ENCODE data around the gene ZNF423. TPM values are rescaled to one million over a fixed set of nuclear protein-coding genes. Genes with fewer than 3 reads are reported as not detected.

ZNF423 gene
- total and polyA plus RNA-seq, 2 donors, result 0.52 to 1.6 TPM

DNA sequence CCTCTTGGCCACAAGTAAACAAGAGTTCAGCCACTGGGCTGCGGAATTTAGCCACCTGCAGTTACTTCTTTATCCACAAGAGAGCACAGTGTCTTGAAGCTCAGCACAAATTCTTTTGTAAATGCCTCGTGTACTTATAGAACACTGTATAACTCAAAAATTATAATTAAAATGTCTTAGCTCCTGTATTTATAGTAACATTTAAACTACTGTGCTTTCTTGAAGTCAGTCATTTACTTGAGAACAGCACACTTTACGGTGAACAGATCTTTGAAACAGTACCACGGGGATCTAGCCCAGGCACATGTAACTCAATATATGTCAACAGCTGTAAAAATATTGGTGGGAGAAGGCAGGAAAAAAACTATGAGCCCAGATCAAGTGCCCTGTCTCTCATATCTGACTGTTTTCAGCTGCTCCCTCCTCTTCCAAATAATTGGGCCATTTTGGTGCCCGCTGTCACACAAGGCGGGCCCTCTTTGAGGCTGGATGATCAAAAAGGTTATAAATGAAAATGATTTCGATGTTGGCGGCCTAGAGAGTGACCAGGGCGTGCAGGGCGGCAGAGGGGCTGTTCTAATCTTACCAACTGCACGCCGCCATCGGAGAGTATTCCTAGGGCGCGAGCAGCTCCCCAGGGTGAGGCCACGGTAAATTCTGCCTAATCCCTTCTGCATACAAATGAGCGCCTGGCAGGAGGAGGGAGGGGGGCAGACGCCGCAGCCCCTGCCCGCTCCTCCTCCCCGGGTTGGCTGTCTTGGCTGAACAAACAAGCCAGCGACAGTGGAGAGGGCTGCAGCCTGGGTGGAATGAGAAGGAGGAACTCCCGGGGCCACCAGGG, 299.1 kb downstream of the ZNF423 start:
- Histone ChIP-seq H3K27me3 (ENCODE audit: control insufficient read depth in 2 of 2, insufficient read depth in 1 of 2, low read length in 1 of 2) (no peaks in the 10 kb centered on the region), H3K36me3 (ENCODE audit: control insufficient read depth in 2 of 2, insufficient read depth in 2 of 2, low read length in 1 of 2) (no peaks in the 10 kb centered on the region), H3K4me1 (ENCODE audit: control insufficient read depth in 2 of 2, insufficient read depth in 2 of 2, low read length in 2 of 2) (peaks cover 3 to 18% of the 10 kb centered on the region in 2 donors), H3K27ac (ENCODE audit: low read depth in 1 of 2, low read length in 1 of 2) (no peak overlapping the region), H3K9me3 (ENCODE audit: control insufficient read depth in 2 of 2, insufficient read depth in 1 of 2, low read length in 1 of 2) (no peaks in the 10 kb centered on the region), H3K4me3 (ENCODE audit: low read length in 2 of 2) (no peak overlapping the region)
- 89% methylated on average over 23 of the region's 23 CpGs for whole genome bisulfite sequencing
- DNase-seq (ENCODE audit: low read depth in 6 of 9, low spot score in 9 of 9), result peak in 1 of 9 donors; percentile 40

DNA sequence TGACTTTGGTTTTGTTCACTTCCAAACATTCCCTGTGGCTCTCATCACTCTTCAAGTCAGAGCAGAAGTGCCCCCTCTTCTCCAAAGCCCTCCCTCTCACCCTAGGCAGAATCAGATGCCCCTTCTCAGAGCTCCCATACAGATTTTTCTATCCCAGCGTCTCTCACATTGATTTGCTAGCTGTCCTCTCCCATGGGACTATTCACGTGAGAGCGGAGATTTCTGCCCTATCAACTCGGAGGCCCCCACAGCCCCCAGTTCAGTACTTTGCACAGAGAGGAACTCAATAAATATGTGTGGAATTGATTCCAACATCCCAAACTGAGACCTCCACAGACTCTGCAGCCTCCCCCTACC, 299.7 kb downstream of the ZNF423 start:
- WGBS, result 94% methylated on average over 4 of the region's 4 CpGs
- no peak for DNase-seq (ENCODE audit: low read depth in 6 of 9, low spot score in 9 of 9)
- Histone ChIP-seq H3K27me3 (ENCODE audit: control insufficient read depth in 2 of 2, insufficient read depth in 1 of 2, low read length in 1 of 2) (no peaks in the 10 kb centered on the region), H3K4me3 (ENCODE audit: low read length in 2 of 2) (no peak overlapping the region), H3K9me3 (ENCODE audit: control insufficient read depth in 2 of 2, insufficient read depth in 1 of 2, low read length in 1 of 2) (no peaks in the 10 kb centered on the region), H3K27ac (ENCODE audit: low read depth in 1 of 2, low read length in 1 of 2) (no peak overlapping the region), H3K36me3 (ENCODE audit: control insufficient read depth in 2 of 2, insufficient read depth in 2 of 2, low read length in 1 of 2) (no peaks in the 10 kb centered on the region), H3K4me1 (ENCODE audit: control insufficient read depth in 2 of 2, insufficient read depth in 2 of 2, low read length in 2 of 2) (peaks cover 3 to 21% of the 10 kb centered on the region in 2 donors)

DNA sequence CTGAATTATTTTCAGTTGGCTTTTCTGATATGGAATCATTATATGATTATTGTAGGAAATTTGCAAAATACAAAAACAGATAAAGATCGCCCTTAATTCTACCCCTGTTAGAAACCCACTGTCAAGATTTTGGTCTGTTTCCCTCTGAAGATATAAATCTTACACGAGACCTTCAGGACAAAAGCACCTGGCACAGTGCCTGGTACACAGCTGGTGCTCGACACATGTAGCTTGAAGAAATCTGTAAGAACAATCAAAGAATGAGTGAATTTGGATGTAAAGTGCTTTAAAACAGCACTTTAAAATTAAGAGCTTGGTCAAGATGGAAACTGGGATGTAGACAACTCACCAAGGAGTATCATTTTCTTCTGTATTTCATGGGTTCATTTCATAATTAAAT, 301.2 kb downstream of the ZNF423 start:
- Histone ChIP-seq H3K4me3 (ENCODE audit: low read length in 2 of 2) (no peak overlapping the region), H3K36me3 (ENCODE audit: control insufficient read depth in 2 of 2, insufficient read depth in 2 of 2, low read length in 1 of 2) (no peaks in the 10 kb centered on the region), H3K27ac (ENCODE audit: low read depth in 1 of 2, low read length in 1 of 2) (no peak overlapping the region), H3K4me1 (ENCODE audit: control insufficient read depth in 2 of 2, insufficient read depth in 2 of 2, low read length in 2 of 2) (peaks cover 3 to 26% of the 10 kb centered on the region in 2 donors), H3K27me3 (ENCODE audit: control insufficient read depth in 2 of 2, insufficient read depth in 1 of 2, low read length in 1 of 2) (no peaks in the 10 kb centered on the region), H3K9me3 (ENCODE audit: control insufficient read depth in 2 of 2, insufficient read depth in 1 of 2, low read length in 1 of 2) (no peaks in the 10 kb centered on the region)
- DNase-seq (ENCODE audit: low read depth in 6 of 9, low spot score in 9 of 9), result peak in 2 of 9 donors; percentile 29 to 61
- WGBS, result 26% methylated on average over 3 of the region's 3 CpGs

DNA sequence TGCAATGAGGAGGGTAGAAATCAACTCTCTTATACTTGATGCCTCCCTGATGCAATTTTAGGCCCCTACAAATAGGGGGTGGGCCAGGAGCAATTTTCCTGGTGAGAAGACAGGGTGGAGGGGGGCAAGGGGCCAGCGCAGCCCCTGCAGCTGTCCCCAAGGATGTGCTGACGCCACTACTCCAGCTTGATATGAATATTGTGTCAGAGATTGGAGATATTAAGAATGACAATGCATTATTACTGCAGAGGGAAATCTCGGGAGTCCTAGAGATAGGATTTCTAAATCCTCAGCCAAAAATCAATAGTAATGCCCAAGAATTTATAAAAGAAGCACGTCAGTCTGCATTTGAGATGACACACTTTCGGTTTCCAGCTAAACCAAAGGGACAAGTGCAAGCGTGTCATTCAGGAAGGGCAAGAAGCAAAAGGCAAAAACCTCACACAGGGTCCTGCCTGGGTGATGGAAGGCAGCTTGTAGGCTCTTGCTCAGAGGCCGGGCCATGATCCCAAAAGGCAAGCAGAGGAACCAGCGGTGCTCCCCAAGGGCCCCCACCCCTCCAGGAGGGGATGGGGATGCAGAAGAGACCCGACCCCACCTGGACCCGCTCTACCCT, 303.5 kb downstream of the ZNF423 start:
- peak in 1 of 9 donors; percentile 42 for DNase-seq (ENCODE audit: low read depth in 6 of 9, low spot score in 9 of 9)
- H3K36me3 ChIP-seq (ENCODE audit: control insufficient read depth in 2 of 2, insufficient read depth in 2 of 2, low read length in 1 of 2), result no peaks in the 10 kb centered on the region
- 81% methylated on average over 10 of the region's 10 CpGs for WGBS
- H3K27me3 ChIP-seq (ENCODE audit: control insufficient read depth in 2 of 2, insufficient read depth in 1 of 2, low read length in 1 of 2), result no peaks in the 10 kb centered on the region
- H3K4me3 ChIP-seq (ENCODE audit: low read length in 2 of 2), result no peak overlapping the region
- peaks cover 3 to 17% of the 10 kb centered on the region in 2 donors for H3K4me1 ChIP-seq (ENCODE audit: control insufficient read depth in 2 of 2, insufficient read depth in 2 of 2, low read length in 2 of 2)
- H3K9me3 ChIP-seq (ENCODE audit: control insufficient read depth in 2 of 2, insufficient read depth in 1 of 2, low read length in 1 of 2), result no peaks in the 10 kb centered on the region
- no peak overlapping the region for H3K27ac ChIP-seq (ENCODE audit: low read depth in 1 of 2, low read length in 1 of 2)

DNA sequence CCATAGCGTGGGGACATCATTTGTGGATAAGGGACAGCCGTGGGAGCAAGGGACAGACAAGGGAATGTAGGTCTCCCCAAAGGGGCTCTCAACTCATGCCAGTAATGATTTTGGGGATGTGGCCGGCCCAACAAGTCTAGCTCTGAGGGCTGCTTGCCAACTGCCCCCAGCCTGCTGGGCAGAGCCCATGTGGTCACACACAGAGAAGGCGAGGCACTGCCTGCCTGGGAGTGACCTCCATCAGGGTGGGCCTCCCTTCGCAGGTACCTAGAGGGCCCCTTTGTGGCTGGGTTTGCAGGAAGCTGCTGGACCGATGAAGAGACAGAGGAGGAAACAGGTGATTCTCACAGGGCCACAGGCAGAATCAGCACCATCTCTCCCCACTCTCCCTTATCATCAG, 305.2 kb downstream of the ZNF423 start:
- WGBS, result 61% methylated on average over 6 of the region's 6 CpGs
- H3K4me1 ChIP-seq (ENCODE audit: control insufficient read depth in 2 of 2, insufficient read depth in 2 of 2, low read length in 2 of 2), result peaks cover 3 to 17% of the 10 kb centered on the region in 2 donors
- DNase-seq (ENCODE audit: low read depth in 6 of 9, low spot score in 9 of 9), result no peak
- H3K27me3 ChIP-seq (ENCODE audit: control insufficient read depth in 2 of 2, insufficient read depth in 1 of 2, low read length in 1 of 2), result no peaks in the 10 kb centered on the region
- H3K4me3 ChIP-seq (ENCODE audit: low read length in 2 of 2), result no peak overlapping the region
- H3K36me3 ChIP-seq (ENCODE audit: control insufficient read depth in 2 of 2, insufficient read depth in 2 of 2, low read length in 1 of 2), result no peaks in the 10 kb centered on the region
- no peak overlapping the region for H3K27ac ChIP-seq (ENCODE audit: low read depth in 1 of 2, low read length in 1 of 2)
- no peaks in the 10 kb centered on the region for H3K9me3 ChIP-seq (ENCODE audit: control insufficient read depth in 2 of 2, insufficient read depth in 1 of 2, low read length in 1 of 2)

DNA sequence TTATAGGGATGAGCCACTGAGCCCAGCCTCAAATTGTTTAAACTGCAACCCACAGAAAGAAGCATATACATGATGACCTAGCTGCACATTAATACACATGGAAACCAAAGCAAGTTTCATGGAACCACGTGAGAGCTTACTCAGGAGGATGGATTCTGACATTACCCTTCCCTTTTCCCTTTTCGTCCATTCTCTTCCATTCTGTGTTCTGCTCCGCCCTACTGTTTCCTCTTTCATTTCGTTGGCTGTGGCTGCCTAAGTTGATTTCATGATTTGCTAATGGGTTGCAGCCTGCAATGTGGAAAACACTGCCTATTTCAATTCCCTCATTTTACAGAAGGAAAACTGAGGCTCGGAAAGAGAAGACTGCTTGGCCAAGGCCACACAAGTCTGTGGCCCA, 305.8 kb downstream of the ZNF423 start:
- no peaks in the 10 kb centered on the region for H3K27me3 ChIP-seq (ENCODE audit: control insufficient read depth in 2 of 2, insufficient read depth in 1 of 2, low read length in 1 of 2)
- no peaks in the 10 kb centered on the region for H3K36me3 ChIP-seq (ENCODE audit: control insufficient read depth in 2 of 2, insufficient read depth in 2 of 2, low read length in 1 of 2)
- no peaks in the 10 kb centered on the region for H3K9me3 ChIP-seq (ENCODE audit: control insufficient read depth in 2 of 2, insufficient read depth in 1 of 2, low read length in 1 of 2)
- no peak overlapping the region for H3K4me3 ChIP-seq (ENCODE audit: low read length in 2 of 2)
- no peak overlapping the region for H3K27ac ChIP-seq (ENCODE audit: low read depth in 1 of 2, low read length in 1 of 2)
- 93% methylated on average over 5 of the region's 5 CpGs for WGBS
- peaks cover 3 to 17% of the 10 kb centered on the region in 2 donors for H3K4me1 ChIP-seq (ENCODE audit: control insufficient read depth in 2 of 2, insufficient read depth in 2 of 2, low read length in 2 of 2)
- DNase-seq (ENCODE audit: low read depth in 6 of 9, low spot score in 9 of 9), result no peak

DNA sequence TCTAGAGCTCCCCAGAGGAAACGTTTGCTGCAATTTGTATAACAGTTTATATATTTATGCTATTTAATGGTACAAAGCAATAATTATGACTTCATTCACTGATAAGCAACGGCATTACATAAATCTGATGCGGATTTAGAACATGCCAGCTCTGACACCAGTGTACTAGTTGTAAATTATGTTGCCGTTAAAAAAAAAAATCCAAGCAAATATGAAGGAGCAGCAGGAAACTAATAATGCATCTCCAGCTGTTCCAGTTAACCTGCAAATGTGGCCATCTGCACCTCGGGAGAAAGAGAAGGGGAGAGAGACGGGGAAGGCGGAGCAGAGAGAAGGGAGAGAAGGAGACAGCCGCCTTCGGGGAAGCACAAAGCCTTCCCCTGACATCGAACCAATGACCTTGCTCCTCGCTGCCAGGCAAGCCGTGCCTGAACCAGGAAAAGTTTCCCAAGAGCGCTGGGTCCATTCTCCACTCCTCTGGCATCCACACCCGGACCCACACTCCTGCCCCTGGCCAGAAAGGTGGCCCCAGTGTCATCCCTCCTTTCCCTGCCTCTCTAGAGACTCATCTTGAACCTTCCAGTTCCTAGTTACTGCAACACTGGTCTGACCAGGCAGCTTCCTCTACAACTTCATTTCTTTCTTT, 307.5 kb downstream of the ZNF423 start:
- H3K27ac ChIP-seq (ENCODE audit: low read depth in 1 of 2, low read length in 1 of 2), result no peak overlapping the region
- H3K27me3 ChIP-seq (ENCODE audit: control insufficient read depth in 2 of 2, insufficient read depth in 1 of 2, low read length in 1 of 2), result no peaks in the 10 kb centered on the region
- H3K4me1 ChIP-seq (ENCODE audit: control insufficient read depth in 2 of 2, insufficient read depth in 2 of 2, low read length in 2 of 2), result peaks cover 0 to 17% of the 10 kb centered on the region in 2 donors
- no peaks in the 10 kb centered on the region for H3K36me3 ChIP-seq (ENCODE audit: control insufficient read depth in 2 of 2, insufficient read depth in 2 of 2, low read length in 1 of 2)
- H3K9me3 ChIP-seq (ENCODE audit: control insufficient read depth in 2 of 2, insufficient read depth in 1 of 2, low read length in 1 of 2), result no peaks in the 10 kb centered on the region
- H3K4me3 ChIP-seq (ENCODE audit: low read length in 2 of 2), result no peak overlapping the region
- whole genome bisulfite sequencing, result 95% methylated on average over 14 of the region's 14 CpGs
- no peak for DNase-seq (ENCODE audit: low read depth in 6 of 9, low spot score in 9 of 9)

DNA sequence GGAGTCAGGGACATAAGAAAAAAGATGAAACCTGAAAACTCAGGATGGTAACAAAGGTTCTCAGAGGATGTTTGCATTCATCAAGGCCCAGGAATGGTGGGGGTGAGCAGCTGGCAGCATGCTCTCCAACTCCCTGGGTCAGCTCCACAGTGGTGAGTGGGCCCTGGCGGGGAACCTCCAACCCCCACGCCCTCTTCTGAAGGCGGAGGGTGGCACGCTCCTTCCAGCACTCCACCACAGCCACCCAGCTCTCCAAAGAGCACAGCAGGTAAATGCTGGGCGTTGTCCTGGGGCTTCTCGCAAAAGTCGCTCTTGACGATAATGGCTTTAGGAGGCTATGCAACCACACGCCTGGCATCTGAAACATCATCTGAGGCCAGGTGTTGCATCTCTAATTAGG, 308.5 kb downstream of the ZNF423 start:
- Histone ChIP-seq H3K9me3 (ENCODE audit: control insufficient read depth in 2 of 2, insufficient read depth in 1 of 2, low read length in 1 of 2) (no peaks in the 10 kb centered on the region), H3K4me3 (ENCODE audit: low read length in 2 of 2) (no peak overlapping the region), H3K4me1 (ENCODE audit: control insufficient read depth in 2 of 2, insufficient read depth in 2 of 2, low read length in 2 of 2) (peaks cover 0 to 14% of the 10 kb centered on the region in 2 donors), H3K36me3 (ENCODE audit: control insufficient read depth in 2 of 2, insufficient read depth in 2 of 2, low read length in 1 of 2) (no peaks in the 10 kb centered on the region), H3K27ac (ENCODE audit: low read depth in 1 of 2, low read length in 1 of 2) (no peak overlapping the region), H3K27me3 (ENCODE audit: control insufficient read depth in 2 of 2, insufficient read depth in 1 of 2, low read length in 1 of 2) (no peaks in the 10 kb centered on the region)
- DNase-seq (ENCODE audit: low read depth in 6 of 9, low spot score in 9 of 9), result no peak
- WGBS, result 97% methylated on average over 9 of the region's 9 CpGs

DNA sequence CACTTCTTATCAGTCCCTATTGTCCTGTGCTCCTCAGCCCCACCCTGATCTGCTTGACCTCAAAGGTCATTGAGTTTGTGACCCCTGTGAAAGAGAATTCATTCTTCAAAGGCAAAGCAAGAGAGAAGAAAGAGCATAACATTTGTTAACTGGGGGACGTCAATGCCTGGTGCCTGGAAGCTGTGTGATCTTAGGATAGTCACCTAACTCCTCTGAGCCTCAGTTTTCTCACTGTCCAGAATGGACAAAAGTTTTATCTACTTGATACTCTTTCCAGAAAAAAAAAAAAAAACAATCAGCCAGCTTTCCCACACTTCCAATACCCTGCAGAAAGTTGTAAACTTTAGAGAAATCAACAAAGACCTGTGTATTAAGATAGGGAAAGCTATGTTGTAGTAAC, 309.2 kb downstream of the ZNF423 start:
- H3K27ac ChIP-seq (ENCODE audit: low read depth in 1 of 2, low read length in 1 of 2), result no peak overlapping the region
- H3K4me3 ChIP-seq (ENCODE audit: low read length in 2 of 2), result no peak overlapping the region
- no peaks in the 10 kb centered on the region for H3K9me3 ChIP-seq (ENCODE audit: control insufficient read depth in 2 of 2, insufficient read depth in 1 of 2, low read length in 1 of 2)
- 100% methylated on average over 1 of the region's 1 CpG for WGBS
- no peaks in the 10 kb centered on the region for H3K27me3 ChIP-seq (ENCODE audit: control insufficient read depth in 2 of 2, insufficient read depth in 1 of 2, low read length in 1 of 2)
- peaks cover 0 to 7% of the 10 kb centered on the region in 2 donors for H3K4me1 ChIP-seq (ENCODE audit: control insufficient read depth in 2 of 2, insufficient read depth in 2 of 2, low read length in 2 of 2)
- H3K36me3 ChIP-seq (ENCODE audit: control insufficient read depth in 2 of 2, insufficient read depth in 2 of 2, low read length in 1 of 2), result no peaks in the 10 kb centered on the region
- DNase-seq (ENCODE audit: low read depth in 6 of 9, low spot score in 9 of 9), result no peak
